Measurements from ENCODE around the gene TRAF3IP1.
"Not testable (repeated sequence)": the region's sequence is repeated elsewhere in the genome, so short reads cannot be mapped to it uniquely, and the experiment has no call there.

The TRAF3IP1 gene

DNA sequence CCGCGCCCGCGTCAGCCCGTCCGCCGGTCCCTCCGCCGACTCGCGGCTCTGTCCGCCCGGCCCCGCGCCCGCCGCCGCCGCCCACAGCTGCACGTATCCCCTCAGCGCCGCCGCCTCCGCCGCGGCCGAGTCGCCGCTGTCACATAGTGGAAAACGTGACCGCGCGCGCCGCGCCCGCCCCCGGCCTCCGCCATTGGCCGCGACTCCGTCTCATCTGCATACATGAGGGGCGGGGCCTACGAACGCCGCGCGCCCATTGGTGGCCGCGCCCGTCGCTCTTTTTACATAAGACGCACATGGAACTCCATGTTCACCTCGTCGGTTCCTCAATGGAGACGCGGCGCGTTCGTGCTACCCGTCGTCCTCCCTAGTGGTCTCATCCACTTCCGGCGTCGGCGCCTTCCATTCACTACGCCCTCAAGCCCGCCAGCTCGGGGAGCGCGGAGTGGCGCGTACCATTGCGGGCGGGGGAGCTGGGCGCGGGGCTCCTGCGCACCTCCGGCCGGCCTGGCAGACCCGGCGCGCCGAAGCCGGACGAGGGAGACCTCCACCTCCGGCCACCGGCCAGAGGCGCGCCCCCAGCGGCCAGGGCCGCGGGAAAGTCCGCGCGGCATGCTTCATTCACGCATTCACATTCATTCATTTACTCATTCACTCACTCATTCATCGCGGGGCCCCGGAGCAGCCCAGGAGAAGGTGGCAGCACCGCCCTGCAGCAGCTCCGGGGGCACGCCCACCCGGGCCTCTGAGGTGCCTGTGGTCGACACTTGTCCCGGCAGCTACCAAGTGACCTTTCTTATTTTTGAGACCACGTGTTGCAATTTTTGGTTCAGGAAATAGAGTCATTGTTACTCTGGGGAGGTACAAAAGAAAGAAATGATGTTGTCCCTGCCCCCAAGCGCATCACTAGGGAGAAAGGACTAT lies 31.4 kb upstream of the TRAF3IP1 start:
- DNase-seq, result peak; percentile 99

DNA sequence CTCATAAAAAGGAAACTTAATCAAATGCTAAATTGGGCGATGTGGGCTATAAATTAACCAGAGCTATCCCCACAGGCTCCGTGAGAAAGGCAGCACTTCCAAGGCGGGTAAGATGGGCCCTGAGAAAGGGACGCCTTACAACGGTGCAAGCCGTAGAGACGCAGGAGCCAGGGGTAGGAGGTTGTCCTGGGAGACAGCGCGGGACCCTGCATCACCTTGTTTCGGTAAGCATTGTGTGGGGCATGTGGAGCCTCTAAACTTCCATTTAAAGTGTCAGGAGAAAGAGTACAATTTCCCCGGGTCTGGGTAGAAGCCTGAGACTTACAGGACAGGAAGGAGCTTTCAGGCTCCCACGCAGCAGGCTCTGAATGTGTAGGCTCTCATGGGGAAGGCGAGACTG lies 30.7 kb upstream of the TRAF3IP1 start:
- DNase-seq, result no peak

DNA sequence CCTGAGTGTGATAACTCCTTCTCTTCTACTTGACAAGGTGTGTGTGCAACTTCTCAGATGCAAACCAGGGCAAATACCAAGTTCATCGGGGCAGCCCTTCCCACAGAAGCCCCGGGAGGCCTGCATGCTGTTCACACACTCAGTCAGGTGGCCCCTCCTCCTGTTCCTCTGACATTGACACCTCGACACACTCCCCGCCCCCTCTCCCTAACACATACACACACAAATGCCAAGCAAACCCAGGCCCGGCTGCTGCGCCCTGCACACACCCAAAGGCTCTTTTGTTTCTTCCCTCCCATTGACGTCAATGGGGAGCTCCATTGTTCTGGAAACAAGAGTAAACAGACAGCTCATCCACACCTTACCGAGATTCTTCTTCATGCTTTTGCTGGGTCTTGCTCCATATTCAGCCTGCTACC lies 30.2 kb upstream of the TRAF3IP1 start:
- no peak for DNase-seq

DNA sequence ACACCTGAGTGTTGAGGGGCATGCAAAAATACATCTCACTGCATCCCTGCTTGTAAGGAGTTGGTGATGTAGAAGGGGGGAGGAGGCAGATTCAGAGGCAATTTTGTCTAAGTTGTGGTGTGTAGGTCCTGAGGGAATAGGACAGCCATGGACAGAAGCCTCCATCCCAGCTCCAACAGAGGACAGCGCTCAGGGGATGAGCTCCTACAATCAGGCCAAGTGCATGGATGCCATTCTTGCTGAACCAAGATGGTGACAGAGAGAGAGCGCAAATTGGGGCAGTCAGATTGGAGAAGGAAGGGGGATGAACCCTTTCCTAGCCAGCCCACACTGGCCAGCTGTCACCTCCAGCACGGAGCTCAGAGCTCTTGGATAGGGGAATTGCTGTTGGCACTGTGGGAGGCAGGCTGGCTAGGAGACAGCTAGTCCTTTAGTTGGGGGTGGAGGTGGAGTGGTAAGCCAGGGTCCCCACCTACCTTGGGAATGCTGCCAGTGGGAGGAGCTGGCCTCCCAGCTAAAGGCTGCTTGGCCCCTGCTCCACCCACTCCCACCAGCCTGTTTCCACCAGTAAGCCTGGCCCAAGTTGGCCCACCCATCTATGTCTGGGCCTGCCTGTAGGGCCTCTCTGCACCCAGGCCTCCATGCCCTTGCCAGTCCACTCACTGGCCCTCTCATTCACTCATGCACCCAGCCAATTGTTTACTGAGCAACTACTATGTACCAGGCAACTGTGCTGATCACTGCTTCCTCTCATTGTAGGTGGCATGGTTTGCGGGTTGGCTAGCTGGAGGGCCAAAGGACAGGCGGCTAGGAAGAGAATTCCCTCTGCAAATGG lies 29.4 kb upstream of the TRAF3IP1 start:
- no peak for DNase-seq

DNA sequence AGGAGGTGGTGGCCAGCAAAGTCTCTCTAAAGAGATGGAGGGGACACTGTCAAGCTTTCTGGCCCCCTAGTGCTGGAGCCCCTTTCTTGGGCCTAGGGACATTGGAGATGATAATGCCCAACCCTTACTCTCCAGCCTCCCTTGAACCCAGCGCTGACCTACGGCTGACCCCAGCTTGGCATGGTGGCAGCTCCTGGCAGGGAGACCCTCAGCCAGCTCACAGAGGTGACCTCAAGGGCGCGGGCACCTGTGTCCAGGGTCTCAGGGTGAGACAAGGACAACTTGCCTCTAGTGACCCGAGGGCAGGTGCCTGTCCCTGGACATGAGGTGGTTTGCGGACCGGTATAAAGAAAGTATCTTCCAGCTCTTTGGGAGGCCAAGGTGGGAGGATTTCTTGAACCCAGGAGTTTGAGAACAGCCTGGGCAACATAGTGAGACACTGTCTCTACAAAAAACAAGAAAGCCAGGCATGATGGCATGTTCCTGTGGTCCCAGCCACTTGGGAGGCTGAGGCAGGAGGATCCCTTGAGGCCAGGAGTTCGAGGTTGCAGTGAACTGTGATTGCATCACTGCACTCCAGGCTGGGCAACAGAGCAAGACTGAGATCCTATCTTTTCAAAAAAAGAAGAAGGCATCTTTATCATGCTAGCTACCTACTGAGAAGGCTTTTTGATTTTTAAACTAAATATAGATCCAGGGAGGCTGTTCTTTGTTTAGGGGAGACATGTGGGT lies 28.6 kb upstream of the TRAF3IP1 start:
- DNase-seq, result no peak

DNA sequence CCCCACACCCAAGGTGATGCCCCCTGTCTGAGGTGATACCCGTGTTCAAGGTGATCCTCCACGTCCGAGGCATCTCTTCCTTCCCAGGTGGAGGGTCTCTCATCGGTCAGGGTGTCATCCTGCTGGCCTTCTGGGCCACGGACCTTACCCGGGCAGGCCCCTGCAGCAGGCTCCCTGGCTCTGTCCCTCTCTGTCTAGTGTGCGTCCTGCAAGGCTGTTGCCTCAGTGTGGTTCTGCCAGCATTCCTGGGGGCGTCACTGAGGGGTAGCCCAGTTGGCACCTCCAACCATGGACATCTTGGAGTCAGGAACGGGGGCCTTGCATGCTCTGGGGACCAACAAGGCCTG lies 26.3 kb upstream of the TRAF3IP1 start:
- DNase-seq, result no peak

DNA sequence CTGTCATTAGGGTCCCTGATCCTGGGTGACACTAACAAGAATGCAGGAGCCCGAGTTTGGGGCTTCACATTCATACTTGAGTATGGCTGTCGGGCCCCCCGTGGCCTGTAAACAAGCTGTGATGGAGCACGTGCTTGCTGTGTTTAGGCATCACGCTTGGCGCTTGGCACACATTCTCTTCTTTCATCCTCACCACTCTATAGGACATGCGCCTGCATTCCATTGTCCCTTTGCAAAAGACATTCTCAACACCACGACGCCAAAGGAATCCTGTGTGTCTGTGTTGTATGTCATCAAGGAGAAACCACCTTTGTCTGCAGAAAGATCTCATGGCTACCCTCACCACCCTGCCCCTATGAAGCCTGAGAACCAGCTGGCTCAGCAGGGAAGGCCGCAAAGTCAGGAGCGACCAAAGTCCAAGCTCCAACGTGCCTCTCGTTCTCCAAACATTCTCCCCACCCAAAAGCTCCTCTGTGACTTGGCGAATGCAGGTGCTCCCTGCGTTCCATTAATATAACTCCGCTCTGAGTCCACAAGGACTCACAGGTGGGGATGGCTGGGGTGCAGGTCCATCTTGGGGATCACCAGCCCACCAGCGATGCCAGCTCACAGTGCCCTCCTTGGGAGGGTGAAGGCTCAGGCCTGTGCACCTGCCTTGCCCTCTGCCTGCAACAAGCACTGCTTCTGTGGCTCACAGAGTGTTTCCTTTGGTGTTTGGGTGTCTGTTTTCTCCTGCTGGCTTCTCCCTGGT lies 25.8 kb upstream of the TRAF3IP1 start:
- no peak for DNase-seq

DNA sequence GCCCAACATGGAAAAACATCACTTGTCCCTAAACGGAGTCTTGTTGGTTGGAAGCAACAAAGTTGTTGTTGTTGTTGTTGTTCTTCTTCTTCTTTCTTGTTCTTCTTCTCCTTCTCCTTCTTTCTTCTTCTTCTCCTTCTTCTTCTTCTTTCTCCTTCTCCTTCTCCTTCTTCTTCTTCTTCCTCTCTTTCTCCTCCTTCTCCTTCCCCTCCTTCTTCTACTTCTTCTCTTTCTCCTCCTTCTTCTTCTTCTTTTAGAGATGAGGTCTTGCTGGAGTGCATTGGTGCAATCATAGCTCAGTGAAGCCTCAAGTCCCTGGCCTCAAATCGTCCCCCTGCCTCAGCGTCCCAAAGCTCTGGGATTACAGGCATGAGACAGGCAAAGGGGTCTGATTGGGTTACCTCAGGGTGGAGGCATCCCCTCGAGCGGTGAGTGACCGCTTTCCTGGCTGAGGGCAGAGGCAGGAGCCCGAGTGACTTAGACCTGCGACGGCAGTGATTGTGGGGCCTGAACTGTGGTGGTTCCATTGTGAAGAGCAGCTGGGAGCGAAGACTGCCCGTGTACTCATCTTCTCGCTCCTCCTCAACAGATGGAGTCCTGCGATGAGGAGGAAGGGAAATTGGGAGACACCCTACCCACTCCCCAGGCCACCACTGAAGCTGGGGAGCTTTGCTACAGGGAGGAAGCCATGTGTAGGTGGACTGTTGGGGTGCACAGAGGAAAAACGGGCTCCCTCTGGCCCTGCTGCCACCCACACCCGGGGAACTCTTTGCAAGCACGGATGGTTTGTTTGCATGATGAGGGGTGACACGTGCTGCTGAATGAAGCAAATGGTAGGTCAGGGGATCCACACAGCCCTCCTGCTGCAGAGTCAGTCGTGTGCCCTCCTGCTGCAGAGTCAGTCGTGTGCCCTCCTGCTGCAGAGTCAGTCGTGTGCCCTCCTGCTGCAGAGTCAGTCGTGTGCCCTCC lies 24.9 kb upstream of the TRAF3IP1 start:
- DNase-seq, result no peak

DNA sequence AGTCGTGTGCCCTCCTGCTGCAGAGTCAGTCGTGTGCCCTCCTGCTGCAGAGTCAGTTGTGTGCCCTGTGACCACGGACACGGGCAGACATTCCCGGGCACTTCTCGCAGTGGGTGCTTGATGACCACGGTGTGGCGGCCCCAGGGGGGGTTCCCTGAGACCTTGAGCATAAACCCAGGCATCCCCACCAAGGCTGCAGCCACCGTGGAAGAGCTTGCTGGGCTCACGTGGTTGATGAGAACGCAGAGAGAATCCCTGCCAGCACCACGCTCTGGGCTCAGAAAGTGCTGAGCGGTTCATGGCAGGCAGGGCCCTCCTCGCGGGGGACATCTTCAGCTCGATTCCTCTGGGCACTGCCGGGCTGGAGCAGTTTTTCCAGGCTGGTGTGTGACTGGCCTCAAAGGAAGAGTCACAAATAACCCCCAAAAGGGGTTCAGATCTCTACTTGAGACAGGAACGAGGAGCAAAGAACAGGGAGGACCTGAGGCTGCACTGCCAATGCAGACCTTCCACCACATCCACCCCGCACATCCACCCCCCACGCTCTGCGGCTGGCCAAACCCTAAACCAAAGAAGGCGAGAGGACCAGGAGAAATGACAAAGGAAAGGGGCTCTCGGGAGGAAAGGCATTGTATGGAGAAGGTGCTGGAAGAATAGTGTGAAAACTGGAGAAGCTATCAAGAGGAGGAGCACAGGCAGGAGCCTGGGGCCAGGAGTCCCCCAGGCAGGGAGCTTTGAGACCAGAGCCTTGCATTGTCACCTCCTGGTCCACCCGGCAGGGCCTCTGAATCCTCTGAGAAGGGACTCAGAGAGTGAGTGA lies 23.5 kb upstream of the TRAF3IP1 start:
- DNase-seq, result no peak

DNA sequence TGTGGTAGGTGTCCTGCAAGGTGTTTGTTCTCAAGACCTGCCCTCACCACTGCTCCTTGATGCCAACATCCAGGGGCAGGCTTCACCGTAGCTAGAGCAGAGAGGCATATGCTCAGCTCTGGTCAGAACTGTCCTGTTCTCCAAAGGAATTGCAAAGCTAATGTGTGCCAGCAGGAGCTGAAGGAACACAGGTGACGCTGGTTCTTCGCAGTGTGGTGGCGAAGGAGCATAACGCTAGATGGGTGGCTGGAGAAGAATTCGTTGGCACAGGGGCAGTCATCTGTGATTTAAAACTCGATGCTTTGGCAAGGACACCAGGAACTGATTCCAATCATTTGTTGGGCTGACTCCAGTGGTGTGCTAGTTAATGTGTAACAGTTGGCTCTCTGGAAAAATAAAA lies 20.5 kb upstream of the TRAF3IP1 start:
- no peak for DNase-seq

DNA sequence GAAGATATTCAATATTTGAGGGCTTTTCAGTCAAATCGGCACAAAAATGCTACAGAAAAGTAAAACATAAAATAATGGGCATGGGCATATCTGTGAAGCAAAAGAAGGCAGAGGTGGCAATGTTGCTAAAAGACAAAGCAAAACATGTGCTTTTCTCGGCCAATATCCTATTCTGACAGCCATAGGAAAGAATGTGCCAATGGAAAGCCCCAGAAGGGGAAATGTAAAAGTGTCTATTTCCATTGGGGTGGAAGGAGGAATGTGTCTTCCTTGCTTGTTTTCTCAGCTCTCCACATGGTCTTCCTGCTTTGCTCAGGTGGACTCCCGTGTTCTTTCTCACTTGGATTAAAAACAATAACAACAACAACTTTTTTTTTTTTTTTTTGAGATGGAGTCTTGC lies 18.2 kb upstream of the TRAF3IP1 start:
- no peak for DNase-seq

DNA sequence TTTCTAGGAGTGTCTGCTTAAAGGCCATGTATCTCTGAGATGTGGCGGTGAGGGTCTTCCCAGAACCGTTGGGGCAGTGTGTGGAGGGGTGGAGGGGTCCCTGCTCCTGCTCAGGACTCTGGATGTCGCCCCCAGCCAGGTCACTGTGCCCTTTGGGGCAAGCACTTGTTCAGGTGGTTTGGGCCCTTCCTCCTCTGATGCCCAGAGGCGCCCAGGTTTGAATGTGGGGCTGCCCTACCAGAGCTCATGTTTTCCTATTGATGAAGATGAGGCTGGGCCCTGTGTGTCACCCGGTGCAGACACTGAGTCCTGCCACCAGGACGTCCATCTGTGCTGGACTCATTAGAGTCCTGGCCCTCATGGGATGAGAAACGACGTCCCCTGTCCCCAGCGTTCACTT lies 17.6 kb upstream of the TRAF3IP1 start:
- DNase-seq, result no peak

DNA sequence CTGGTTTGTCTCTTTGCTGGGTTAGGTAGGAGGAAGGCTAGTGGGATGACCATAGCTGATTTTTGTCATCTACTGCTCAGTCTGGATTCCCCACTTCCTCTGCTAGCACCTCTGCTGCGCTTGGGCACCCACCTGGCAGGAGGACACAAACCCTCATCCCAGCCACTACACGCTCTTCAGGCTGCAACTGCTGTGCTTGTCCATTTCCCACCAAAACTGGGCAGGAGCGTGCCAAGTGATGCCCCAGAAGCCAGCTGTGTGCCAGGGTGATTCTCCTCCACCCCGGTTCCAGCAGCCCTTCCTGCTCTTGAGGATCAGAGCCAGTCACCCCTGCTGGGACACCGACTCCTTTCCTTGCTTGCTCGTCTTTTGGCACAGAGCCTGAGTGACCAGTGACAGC lies 16.2 kb upstream of the TRAF3IP1 start:
- no peak for DNase-seq

DNA sequence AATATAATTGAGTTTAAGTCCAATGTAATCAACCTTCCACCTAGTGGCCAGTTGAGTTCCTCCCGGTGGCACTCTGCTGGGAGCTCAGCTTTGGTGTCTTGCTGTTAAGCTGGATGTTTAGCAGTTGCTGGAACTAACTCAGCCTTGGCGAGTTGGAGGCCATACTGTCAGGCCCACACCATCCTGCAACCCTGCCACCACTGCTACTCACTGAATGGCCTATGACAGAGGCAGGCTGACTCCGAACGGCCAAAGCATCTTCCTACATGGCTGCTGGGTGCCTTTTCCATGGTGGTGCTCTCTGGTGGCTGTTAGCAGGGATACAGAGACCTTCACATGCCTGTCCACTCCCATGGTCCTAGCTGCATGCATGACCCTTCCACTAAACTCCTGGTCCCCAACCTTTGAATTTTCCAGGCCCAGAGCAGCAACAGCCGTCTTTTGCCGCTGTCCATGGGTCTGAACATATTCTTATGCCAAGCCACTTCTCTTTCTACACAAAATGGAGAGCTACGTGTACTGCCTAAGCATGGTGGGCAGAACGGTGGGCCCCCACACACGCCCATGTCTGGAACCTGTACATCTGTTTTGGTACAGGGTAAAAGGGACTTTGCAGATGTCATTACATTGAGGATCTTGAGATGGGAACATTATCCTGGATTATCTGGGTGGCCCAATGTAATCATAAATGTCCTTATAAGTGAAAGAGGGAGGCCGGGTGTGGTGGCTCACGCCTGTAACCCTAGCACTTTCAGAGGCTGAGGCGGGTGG lies 15.0 kb upstream of the TRAF3IP1 start:
- DNase-seq, result no peak

DNA sequence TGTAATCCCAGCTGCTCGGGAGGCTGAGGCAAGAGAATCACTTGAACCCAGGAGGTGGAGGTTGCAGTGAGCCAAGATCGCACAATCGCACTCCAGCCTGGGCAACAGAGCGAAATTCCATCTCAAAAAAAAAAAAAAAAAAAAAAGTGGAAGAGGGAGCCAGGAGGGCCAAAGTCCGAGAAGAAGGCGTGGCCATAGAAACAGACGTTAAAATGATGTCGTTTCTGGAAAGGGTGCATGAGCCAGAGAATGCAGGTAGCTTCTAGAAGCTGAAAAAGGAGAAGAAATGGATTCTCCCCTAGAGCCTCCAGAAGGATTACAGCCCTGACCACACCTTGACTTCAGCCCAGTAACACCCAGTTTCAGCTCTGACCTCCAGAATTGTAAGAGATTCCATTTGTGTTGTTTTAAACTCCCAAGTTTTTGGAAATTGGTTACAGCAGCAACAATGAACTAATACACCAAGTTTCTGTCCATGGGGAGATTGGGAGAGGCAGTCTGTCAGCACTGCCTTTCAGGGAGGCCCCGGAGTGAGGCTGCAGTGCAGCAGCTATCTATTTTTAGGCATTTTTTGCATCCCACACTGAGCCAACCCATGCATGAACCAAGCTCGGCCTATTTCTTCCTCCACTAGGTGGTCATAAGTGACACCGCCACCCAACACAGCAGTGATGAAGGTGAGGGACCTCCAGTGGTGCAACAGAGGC lies 14.2 kb upstream of the TRAF3IP1 start:
- no peak for DNase-seq

DNA sequence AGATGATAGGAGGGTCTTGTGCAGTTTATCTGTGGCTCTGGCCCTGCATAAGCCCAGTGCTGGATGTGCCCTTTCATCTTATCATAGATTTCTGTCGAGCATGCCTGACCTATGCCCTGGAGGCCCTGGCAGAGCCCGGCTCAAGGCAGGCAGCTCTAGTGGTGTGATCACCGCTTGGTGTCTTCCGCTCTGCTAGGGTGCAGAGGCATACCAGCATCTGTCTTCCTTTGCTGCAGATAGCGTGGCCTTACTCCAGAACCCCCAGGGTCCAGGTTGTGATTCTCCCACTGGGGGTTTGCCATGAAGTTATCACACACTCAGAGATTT lies 13.7 kb upstream of the TRAF3IP1 start:
- no peak for DNase-seq

DNA sequence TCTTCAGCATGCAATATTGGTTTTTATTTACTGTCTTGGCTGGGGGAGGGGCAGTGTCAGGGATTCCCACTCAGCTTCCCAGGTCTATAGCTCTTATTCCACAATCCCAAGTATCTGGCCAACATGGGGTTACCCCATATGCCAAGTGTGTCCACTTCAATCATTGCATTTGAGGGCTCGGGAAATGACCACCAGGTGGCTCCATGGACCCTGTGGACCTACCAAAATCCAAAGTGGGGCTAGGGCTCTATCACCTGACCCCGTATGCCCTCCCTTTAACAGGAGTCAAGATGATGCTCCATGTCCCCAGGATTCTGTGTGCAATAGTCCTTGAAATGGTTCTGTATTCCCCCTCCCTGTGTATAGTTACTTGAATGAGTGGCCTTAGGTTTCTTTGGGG lies 12.1 kb upstream of the TRAF3IP1 start:
- DNase-seq, result no peak

DNA sequence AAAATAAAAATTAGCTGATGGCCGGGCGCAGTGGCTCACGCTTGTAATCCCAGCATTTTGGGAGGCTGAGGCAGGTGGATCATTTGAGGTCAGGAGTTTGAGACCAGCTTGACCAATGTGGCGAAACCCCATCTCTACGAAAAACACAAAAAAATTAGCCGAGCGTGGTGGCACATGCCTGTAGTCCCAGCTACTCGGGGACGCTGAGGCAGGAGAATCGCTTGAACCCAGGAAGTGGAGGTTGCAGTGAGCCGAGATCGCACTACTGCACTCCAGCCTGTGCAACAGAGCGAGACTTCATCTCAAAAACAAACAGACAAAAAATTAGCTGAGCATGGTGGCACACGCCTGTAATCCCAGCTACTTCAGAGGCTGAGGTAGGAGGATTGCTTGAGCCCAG lies 9.6 kb upstream of the TRAF3IP1 start:
- not testable (repeated sequence) for DNase-seq

DNA sequence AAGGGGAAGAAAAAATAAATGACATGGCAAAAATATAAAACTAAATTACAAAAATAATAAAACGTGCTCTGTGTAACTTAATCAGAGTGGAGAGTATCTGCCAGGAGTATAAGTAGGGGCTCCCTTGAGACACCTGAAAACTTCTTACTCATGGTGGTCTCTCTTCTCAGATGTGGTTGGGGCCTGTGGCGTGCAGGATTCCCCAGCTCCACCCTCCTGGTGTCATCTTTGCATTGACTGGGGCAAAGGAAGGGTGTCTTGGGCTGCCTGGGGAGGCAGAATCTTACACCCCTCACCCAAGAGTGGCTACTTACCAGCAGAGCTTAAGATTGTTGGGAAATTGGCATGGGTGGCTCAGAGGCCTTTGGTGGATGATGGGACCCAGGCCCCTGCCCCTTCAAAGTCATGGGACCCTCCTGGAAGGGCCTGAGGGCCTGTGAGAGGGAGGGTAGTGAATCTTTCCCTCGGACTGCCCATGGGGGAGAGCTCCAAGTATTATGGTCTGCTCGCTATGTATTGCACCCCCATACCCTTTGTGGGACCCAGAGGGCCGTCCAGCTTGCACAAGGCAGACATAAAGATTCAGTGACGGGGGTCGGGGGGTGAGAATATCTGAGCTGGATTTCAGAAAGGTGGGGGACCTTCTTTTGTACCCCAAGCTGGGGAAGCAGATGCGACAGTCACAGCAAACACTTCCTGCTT lies 6.9 kb upstream of the TRAF3IP1 start:
- no peak for DNase-seq
